Islet of Langerhans (tissue), 1 donor: ENCODE measurements around the gene TRIM72.
"Not testable (repeated sequence)": the region's sequence is repeated elsewhere in the genome, so short reads cannot be mapped to it uniquely, and the experiment has no call there.

Experiments
- FAIRE-seq: peaks from one replicate; lab custom pipeline; 2011; peaks lifted over from hg19 to GRCh38; lab: Jason Lieb, UNC

The TRIM72 gene

GRCh38 chr16:31216422-31217135 is 2.7 kb downstream of the TRIM72 start, which contains the start of gene PYDC1:
PYDC1 (minus strand) TSS chr16:31217135; CDS start chr16:31217028, 107 bp downstream.
- FAIRE-seq = no peak

GRCh38 chr16:31217136-31217530 is 3.2 kb downstream of the TRIM72 start:
- no peak for FAIRE-seq

GRCh38 chr16:31219154-31219741 is 5.3 kb downstream of the TRIM72 start:
- no peak for FAIRE-seq

GRCh38 chr16:31221357-31222160 is 7.6 kb downstream of the TRIM72 start:
- FAIRE-seq = no peak

- no peak for FAIRE-seq
These were observed 9.1 kb downstream of the TRIM72 start for GRCh38 chr16:31223044-31223443.

GRCh38 chr16:31224092-31224955 is 10.4 kb downstream of the TRIM72 start:
- FAIRE-seq = no peak

GRCh38 chr16:31225193-31225592 is 11.3 kb downstream of the TRIM72 start:
- FAIRE-seq = no peak

GRCh38 chr16:31228206-31228605 is 14.3 kb downstream of the TRIM72 start:
- FAIRE-seq = no peak

- no peak for FAIRE-seq
These were observed 15.6 kb downstream of the TRIM72 start for GRCh38 chr16:31229501-31229900.

- FAIRE-seq = no peak
These were observed 24.1 kb downstream of the TRIM72 start for GRCh38 chr16:31238041-31238440.

- no peak for FAIRE-seq
These were observed 28.3 kb downstream of the TRIM72 start for GRCh38 chr16:31242206-31242605.

- FAIRE-seq = no peak
These were observed 30.1 kb downstream of the TRIM72 start for GRCh38 chr16:31243734-31244670.

GRCh38 chr16:31245598-31245997 is 31.7 kb downstream of the TRIM72 start:
- not testable (repeated sequence) for FAIRE-seq

GRCh38 chr16:31246296-31246695 is 32.4 kb downstream of the TRIM72 start:
- no peak for FAIRE-seq

- no peak for FAIRE-seq
These were observed 34.4 kb downstream of the TRIM72 start for GRCh38 chr16:31248344-31248743.

GRCh38 chr16:31250782-31251384 is 37.0 kb downstream of the TRIM72 start:
- no peak for FAIRE-seq

GRCh38 chr16:31251435-31251834 is 37.5 kb downstream of the TRIM72 start:
- no peak for FAIRE-seq

GRCh38 chr16:31253642-31254045 is 39.7 kb downstream of the TRIM72 start:
- no peak for FAIRE-seq

GRCh38 chr16:31256466-31256865 is 42.5 kb downstream of the TRIM72 start:
- FAIRE-seq = no peak

- FAIRE-seq = no peak
These were observed 44.4 kb downstream of the TRIM72 start for GRCh38 chr16:31258366-31258765.
